Thymus (tissue), 11 donors: ENCODE results near the gene DTX3L. TPM values are rescaled to one million over a fixed set of nuclear protein-coding genes. Genes with fewer than 3 reads are reported as not detected.

Experiments
- DNase-seq, 9 donors: peaks; one replicate each; pipeline ENCODE4 v3.0.0-alpha.2; 2013; ENCODE audit warnings: low spot score in 9 of 9, low read depth in 6 of 9, missing footprints in 1 of 9
- H3K27ac ChIP-seq, 2 donors: one replicate each; pipeline ENCODE4 v1.5.1; 2013; ENCODE audit warnings: control low read depth in 1 of 2, low read depth in 1 of 2, low read length in 1 of 2, mild to moderate bottlenecking in 1 of 2, moderate library complexity in 1 of 2
- H3K27me3 ChIP-seq, 2 donors: one replicate each; pipeline ENCODE4 v1.5.1; 2013; ENCODE audit warnings: low read length in 1 of 2; ENCODE audit not compliant: control insufficient read depth in 2 of 2, insufficient read depth in 1 of 2
- H3K36me3 ChIP-seq, 2 donors: one replicate each; pipeline ENCODE4 v1.5.1; 2013; ENCODE audit warnings: low read length in 1 of 2, mild to moderate bottlenecking in 1 of 2, moderate library complexity in 1 of 2; ENCODE audit not compliant: control insufficient read depth in 2 of 2, insufficient read depth in 2 of 2
- H3K4me1 ChIP-seq, 2 donors: one replicate each; pipeline ENCODE4 v1.5.1; 2013; ENCODE audit warnings: low read length in 2 of 2; ENCODE audit not compliant: control insufficient read depth in 2 of 2, insufficient read depth in 2 of 2
- H3K4me3 ChIP-seq, 2 donors: one replicate each; pipeline ENCODE4 v1.5.1; 2013; ENCODE audit warnings: low read length in 2 of 2, control low read depth in 1 of 2, mild to moderate bottlenecking in 1 of 2
- H3K9me3 ChIP-seq, 2 donors: one replicate each; pipeline ENCODE4 v1.5.1; 2013; ENCODE audit warnings: low read length in 1 of 2, mild to moderate bottlenecking in 1 of 2; ENCODE audit not compliant: control insufficient read depth in 2 of 2, insufficient read depth in 1 of 2
- WGBS: extraction: QIAGEN DNeasy Blood & Tissue Kit; methylation state at CpG from one replicate; pipeline ENCODE4 v1.1.7; 2013; 5-methylcytosine and 5-hydroxymethylcytosine counted together
- polyA plus RNA-seq: library from polyadenylated mRNA; stranded (reverse); fragments of 200-250 nt; gene quantifications from one replicate; pipeline ENCODE4 v1.2.3, GENCODE V29; 2013
- total RNA-seq: library from RNA; stranded (reverse); fragments of 120-200 nt; gene quantifications from one replicate; pipeline ENCODE4 v1.2.4, GENCODE V29; 2013
- donor health status: healthy.

The DTX3L gene
- total and polyA plus RNA-seq, 2 donors = 19.6 to 23.0 TPM

DNA sequence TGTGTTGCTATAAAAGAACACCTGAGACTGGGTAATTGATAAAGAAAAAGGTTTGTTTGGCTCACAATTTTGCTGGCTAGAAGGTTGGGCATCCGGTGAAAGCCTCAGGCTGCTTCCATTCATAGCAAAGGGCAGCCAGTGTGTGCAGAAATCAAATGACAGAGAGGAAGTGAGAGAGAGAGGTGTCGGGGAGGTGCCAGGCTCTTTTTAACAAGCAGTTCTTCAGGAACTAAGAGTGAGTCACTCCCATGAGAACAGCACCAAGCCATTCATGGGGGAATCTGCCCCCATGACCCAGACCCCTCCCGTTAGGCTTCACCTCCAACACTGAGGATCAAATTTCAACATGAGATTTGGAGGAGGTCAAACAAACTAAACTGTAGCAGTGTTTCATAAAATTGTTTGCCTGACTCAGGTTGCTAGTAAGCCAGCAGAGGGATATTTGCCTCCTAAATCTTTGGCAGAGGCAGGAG lies 8.8 kb downstream of the DTX3L start:
- no peaks in the 10 kb centered on the region for H3K9me3 ChIP-seq
- DNase-seq = peak in 1 of 9 donors; percentile 20
- peaks cover 5 to 54% of the 10 kb centered on the region in 2 donors for H3K36me3 ChIP-seq
- peak overlapping the region in 1 of 2 donors; percentile 7 for H3K27ac ChIP-seq
- H3K4me3 ChIP-seq = no peak overlapping the region
- no peaks in the 10 kb centered on the region for H3K27me3 ChIP-seq
- peaks cover 0 to 15% of the 10 kb centered on the region in 2 donors for H3K4me1 ChIP-seq
- WGBS = 90% methylated on average over 3 of the region's 3 CpGs

DNA sequence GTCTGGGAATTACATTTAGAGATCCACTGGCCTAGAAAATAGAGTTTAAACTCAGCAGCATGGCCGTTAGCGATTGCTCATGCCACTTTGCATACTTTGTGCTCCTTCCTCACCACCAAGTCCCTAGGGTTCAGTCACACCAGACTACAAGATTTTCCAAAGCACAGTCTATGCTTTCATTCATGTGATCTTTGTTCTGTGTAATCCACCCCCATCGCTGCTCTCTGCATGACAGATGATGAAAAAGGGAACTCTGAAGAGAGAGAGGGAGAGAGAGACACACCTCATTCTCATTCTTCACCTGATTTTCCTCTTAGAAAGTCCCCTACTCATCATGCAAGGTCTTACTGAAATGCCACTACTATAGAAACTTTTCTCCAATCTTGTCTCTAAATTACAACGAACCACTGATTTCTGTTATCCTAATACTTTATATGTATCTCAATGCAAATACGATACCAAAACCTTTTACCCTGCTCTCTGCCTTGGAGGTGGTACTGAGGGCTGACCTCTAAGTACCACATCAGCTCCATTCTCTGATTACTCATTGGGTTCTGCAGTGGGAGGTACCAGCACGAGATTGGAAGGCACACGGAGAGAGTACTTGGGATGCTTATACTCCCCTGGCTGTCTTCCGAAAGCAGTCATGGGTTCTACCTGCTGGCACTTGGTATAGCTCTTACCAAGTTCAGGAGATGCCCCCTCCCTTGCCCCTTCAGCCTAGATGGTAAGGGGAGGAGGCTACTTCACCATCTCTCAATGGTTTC lies 12.2 kb downstream of the DTX3L start:
- Histone ChIP-seq H3K27ac (no peak overlapping the region), H3K9me3 (no peaks in the 10 kb centered on the region), H3K27me3 (no peaks in the 10 kb centered on the region), H3K36me3 (peaks cover 5 to 22% of the 10 kb centered on the region in 2 donors), H3K4me3 (no peak overlapping the region), H3K4me1 (peaks cover 0 to 15% of the 10 kb centered on the region in 2 donors)
- DNase-seq = peak in 1 of 9 donors; percentile 41
- WGBS = 86% methylated on average over 8 of the region's 8 CpGs

- H3K4me1 ChIP-seq = peaks cover 0 to 15% of the 10 kb centered on the region in 2 donors
- H3K27me3 ChIP-seq = no peaks in the 10 kb centered on the region
- H3K4me3 ChIP-seq = peak within 1 kb of the TSS; percentile 73 to 77
- under 1% methylated on average over 40 of the region's 40 CpGs for WGBS
- H3K27ac ChIP-seq = peak within 1 kb of the TSS; percentile 75
- H3K36me3 ChIP-seq = peaks cover 5 to 14% of the 10 kb centered on the region in 2 donors
- peak in 6 of 9 donors; percentile 34 to 79 (median 45) for DNase-seq
- peaks cover 0 to 5% of the 10 kb centered on the region in 2 donors for H3K9me3 ChIP-seq
Observed at GRCh38 chr3:122577409-122578031, 13.4 kb downstream of the DTX3L start, which contains the start of gene PARP15. TSS of gene PARP15 (plus strand) at chr3:122577650. CDS start at chr3:122577668, 18 bp downstream.

DNA sequence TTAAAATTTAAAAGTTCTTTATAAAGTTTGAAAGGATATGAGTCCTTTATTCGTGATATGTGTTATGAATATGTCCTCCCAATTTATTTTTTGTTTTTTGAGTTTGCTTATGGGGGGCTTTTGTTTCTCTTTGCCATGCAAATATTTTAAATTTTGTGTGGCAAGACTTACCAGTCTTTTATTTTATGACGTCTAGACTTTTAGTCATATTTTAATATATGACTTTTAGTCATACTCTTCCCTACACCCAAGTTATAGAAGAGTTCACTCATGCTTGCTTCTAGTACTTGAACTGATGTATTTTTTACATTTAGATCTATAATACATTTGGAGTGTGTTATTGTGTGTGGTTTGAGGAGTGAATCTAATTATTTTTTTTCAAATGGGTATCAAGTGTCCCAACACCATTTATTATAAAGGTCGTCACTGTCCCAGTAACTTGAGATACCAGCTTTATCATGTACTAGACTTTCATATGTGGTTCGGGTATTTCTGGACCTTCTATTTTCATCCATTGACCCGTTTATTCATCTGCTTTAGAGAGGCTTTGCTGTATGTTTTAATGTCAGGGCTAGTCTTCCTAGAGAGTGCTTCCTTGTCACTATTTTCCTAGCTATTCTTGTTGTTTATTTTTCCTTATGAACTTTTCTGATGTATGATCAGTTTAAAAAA lies 14.1 kb downstream of the DTX3L start:
- no peak for DNase-seq
- H3K27ac ChIP-seq = no peak overlapping the region
- 26% methylated on average over 5 of the region's 5 CpGs for WGBS
- peak overlapping the region; percentile 73 to 77 for H3K4me3 ChIP-seq
- no peaks in the 10 kb centered on the region for H3K27me3 ChIP-seq
- H3K9me3 ChIP-seq = peaks cover 0 to 9% of the 10 kb centered on the region in 2 donors
- H3K36me3 ChIP-seq = peaks cover 1 to 8% of the 10 kb centered on the region in 2 donors
- H3K4me1 ChIP-seq = peaks cover 0 to 15% of the 10 kb centered on the region in 2 donors

DNA sequence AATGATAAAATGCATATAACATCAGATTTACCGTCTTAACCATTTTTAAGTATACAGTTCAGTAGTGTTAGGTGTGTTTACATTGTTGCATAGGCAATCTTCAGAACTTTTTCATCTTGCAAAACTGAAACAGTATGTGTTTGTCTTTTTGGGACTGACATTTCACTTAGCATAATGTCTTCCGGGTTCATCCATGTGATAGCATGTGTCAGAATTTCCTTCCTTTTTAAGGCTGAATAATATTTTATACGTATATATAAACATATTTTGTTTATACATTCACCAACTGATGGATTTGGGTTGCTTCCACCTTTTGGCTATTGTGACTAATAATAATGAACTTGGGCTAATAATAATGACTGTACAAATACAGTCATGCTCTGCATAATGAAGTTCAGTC lies 16.3 kb downstream of the DTX3L start:
- Histone ChIP-seq H3K27me3 (no peaks in the 10 kb centered on the region), H3K4me1 (peaks cover 0 to 15% of the 10 kb centered on the region in 2 donors), H3K27ac (no peak overlapping the region), H3K9me3 (peaks cover 0 to 10% of the 10 kb centered on the region in 2 donors), H3K4me3 (no peak overlapping the region), H3K36me3 (peaks cover 0 to under 1% of the 10 kb centered on the region in 2 donors)
- 62% methylated on average over 3 of the region's 3 CpGs for WGBS
- no peak for DNase-seq

GRCh38 chr3:122581622-122582021 lies 17.5 kb downstream of the DTX3L start:
- peaks cover 0 to 10% of the 10 kb centered on the region in 2 donors for H3K9me3 ChIP-seq
- H3K27ac ChIP-seq = no peak overlapping the region
- peaks cover 0 to 8% of the 10 kb centered on the region in 2 donors for H3K4me1 ChIP-seq
- H3K4me3 ChIP-seq = no peak overlapping the region
- H3K36me3 ChIP-seq = no peaks in the 10 kb centered on the region
- H3K27me3 ChIP-seq = no peaks in the 10 kb centered on the region
- no peak for DNase-seq
- 98% methylated on average over 2 of the region's 2 CpGs for whole genome bisulfite sequencing

GRCh38 chr3:122582390-122582789 lies 18.3 kb downstream of the DTX3L start:
- WGBS = 97% methylated on average over 1 of the region's 1 CpG
- Histone ChIP-seq H3K4me3 (no peak overlapping the region), H3K27ac (no peak overlapping the region), H3K4me1 (peaks cover 0 to under 1% of the 10 kb centered on the region in 2 donors), H3K27me3 (no peaks in the 10 kb centered on the region), H3K9me3 (peaks cover 0 to 10% of the 10 kb centered on the region in 2 donors), H3K36me3 (no peaks in the 10 kb centered on the region)
- no peak for DNase-seq

DNA sequence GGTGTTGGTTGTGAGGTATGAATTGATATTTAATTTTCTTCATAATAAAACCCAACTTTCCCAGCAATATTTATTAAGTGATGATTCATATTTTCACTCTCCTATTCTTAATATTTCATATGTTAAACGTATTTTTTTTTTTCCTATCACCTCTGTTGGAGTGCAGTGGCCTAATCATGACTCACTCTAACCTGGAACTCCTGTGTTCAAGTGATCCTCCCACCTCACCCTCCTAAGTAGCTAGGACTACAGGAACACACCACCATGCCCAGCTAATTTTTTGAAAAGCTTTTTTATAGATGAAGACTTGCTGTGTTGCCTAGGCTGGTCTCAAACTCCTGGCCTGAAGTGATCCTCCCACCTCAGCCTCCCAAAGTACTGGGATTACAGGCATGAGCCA lies 22.0 kb downstream of the DTX3L start:
- H3K4me1 ChIP-seq = no peaks in the 10 kb centered on the region
- H3K9me3 ChIP-seq = peaks cover 0 to 10% of the 10 kb centered on the region in 2 donors
- WGBS = 85% methylated on average over 1 of the region's 1 CpG
- H3K36me3 ChIP-seq = no peaks in the 10 kb centered on the region
- H3K27me3 ChIP-seq = no peaks in the 10 kb centered on the region
- no peak for DNase-seq
- H3K4me3 ChIP-seq = no peak overlapping the region
- H3K27ac ChIP-seq = no peak overlapping the region
